ENCODE data around the gene C12orf42.

DNA sequence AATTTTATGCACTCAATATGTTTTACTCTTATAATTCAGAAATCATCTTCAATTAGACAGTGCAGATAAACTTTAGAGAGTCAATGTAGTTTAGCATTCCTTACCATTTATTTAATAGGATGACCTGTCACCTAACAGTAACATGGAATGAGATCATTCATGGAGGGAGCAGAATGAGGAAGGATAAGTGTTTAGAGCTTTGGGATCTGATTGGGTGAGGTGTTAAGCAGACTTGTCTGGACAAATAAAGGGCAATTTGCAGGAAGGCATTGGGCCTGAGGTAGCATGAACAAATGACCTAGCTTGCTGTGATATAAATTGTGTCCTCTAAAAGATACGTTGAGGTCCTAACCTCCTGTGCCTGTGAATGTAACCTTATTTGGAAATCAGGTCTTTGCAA, 187.4 kb downstream of the C12orf42 start:
- TF ChIP-seq CTCF (IDR thresholded peaks at IDR 0.05) (no peak), POLR2A (IDR thresholded peaks at IDR 0.05) (no peak)

Measured in sigmoid colon (tissue), 3 donors.